H54 (cell line): Measurements from ENCODE around the gene FAM53B.
A peak's percentile ranks its signal among the peaks of the same experiment; 100 is the strongest.

ENCODE experiments used
- DNase-seq: peaks from one replicate; pipeline ENCODE4 v3.0.0; 2011; ENCODE audit warnings: low spot score, mixed read lengths; ENCODE audit not compliant: insufficient read length
- FAIRE-seq: peaks from 3 replicates; lab custom pipeline; 2011; peaks lifted over from hg19 to GRCh38; lab: Jason Lieb, UNC
- POLR2A ChIP-seq: IDR thresholded peaks from 2 replicates; pipeline ENCODE4 v1.6.1; 2011; ENCODE audit warnings: low read depth, mild to moderate bottlenecking, low read length

FAM53B gene

DNA sequence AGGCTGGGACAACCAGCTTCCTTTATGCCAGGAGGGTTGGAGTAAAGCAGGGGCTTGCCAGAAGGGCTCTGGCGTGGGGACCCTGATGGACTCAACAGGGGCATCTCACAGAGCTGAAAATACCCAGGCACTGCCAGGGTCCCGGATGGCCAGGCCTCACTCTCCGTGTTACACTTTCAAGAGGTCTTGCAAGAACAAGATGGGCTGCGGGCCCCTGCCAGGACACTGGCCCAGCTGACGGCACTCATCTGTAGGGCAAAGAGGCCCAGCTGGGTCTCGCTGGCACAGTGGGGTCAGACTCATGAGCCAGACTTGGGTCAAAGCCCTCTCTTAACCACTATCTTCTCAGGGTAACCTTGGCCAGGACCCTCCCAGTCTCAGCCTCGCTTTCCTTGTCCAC lies 90.9 kb downstream of the FAM53B start:
- DNase-seq = no peak
- FAIRE-seq = no peak
- TF ChIP-seq POLR2A = no peak

DNA sequence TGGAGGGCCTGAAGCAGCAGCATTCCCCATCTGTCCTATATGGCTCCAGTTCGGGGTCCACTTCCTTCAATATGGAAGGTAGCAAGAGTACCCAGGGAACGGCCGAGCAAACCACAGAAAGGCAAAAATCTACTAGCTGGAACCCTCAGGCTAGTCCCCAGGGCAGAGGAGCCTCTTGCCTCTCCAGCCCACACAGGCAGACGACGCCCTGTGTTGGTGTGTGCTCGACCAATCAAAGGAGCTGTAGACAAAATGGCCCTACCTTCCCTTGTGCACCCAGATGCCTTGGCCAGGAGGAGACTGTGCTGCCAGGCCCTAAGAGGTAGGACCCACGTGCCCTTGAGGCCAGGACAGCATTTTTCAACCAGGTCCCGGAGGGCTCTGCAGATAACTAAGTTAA lies 91.5 kb downstream of the FAM53B start:
- DNase-seq = no peak
- FAIRE-seq = no peak
- no peak for TF ChIP-seq POLR2A

DNA sequence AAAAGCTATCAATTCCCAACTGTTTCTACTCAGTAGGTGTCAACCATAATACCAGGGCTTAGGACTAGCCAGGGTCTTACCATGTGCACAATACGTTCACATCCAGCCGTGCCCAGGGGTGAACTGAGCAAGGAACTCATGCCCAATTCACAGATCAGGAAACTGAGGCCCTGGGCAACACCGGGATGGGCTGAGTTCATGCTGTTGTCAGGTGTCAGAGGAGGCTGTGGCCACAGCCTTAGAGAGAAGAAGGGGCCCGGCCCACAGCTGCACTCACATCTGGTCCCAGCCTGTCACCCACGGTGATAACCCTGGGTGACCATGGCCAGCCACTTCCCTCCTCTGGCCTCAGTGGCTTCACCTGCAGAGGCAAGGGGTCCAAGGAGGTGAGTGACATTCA lies 92.0 kb downstream of the FAM53B start:
- DNase-seq (no peak), FAIRE-seq (no peak)
- TF ChIP-seq POLR2A = no peak

DNA sequence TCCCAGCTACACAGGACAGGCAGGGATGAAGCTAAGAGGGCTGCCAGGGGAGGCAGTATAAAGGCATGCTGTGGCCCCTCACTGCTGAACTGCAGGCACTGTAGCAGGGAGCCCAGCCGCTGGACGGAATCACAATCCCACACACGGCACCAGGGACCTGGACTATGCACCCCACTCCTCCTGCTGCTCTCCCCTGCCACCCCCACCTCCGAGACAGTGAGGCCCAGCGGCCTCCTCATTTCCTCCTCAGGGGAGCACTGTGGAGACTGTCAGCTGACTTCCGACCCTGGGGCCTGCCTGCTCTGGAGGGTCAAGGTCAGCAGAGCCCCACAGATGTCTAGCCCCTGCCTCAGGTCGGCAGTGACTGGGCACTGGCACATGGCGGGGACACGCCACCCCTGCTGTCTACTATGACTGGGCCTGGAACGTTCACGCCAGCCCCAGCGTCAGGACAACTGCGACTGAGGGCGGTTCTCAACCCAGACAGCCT lies 92.7 kb downstream of the FAM53B start:
- TF ChIP-seq POLR2A = no peak
- DNase-seq (no peak), FAIRE-seq (no peak)

DNA sequence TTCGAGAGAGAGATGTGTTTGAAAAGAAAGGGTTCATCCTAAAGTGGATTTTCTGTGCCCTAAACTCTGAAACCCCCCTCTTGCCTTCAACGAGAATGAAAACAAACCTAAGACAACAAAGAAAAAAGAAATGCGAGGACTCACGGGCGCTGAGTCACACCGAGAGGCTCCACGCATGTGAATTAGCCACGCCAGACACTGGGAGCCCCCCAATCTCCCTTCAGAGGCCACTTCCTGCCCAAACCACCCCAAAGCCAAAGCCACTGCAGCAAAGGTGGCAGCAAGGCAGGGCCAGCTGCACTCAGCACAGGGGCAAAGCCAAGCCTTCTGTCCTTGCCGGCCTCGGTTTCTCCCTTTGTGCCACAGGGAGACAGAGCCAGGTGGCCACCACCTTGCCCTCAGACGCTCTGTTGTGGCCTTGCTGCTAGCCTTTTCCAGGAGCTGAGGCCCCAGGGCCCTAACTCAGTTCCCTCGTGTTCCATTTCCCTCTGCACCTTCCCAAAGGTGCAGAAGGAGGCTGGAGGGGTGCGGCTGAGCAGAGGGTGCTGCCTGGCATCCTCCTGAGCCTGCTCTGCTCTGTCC lies 93.3 kb downstream of the FAM53B start:
- FAIRE-seq (no peak), DNase-seq (no peak)

DNA sequence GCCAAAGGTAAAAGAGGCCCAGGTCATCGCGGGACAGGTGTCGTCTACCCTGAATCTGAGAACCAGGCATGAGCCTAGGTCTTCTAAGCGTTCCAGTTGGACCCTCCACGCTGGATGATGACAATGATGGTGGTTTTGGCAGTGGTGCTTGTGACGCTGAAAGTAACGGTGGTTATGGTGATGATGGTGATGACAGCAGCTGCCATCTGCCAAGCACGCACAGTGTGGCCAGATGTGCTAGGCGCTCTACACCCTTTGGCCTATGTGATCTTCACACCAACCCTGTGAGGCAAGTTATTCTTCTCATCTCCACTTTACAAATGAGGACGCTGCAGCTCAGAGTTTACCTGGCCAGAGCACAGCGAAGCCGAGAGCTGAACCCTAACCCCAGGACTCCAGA lies 93.9 kb downstream of the FAM53B start:
- no peak for TF ChIP-seq POLR2A
- no peak for DNase-seq
- FAIRE-seq = no peak

More for the DNA sequence above, 93.3 kb downstream of the FAM53B start:
- TF ChIP-seq POLR2A = no peak

DNA sequence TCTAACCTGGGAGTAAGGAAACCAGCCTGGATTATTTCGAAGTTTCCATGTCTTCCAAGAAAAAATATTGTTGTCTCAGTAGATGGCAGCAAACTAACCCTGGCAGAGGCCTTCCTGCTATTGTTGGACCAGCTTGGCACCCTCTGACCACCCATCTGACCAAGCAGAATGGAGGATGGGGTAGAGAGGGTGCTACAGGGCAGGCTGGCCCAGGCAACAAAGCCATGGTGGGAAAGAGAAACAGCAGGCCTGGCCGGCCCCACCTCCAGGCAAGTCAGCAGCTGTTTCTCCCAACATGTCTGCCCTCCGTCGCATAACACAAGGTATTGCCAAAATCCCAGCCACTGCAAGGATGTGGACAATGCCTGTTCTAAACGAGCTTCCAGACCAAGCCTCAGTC lies 95.0 kb downstream of the FAM53B start:
- no peak for FAIRE-seq
- no peak for DNase-seq
- TF ChIP-seq POLR2A = no peak

DNA sequence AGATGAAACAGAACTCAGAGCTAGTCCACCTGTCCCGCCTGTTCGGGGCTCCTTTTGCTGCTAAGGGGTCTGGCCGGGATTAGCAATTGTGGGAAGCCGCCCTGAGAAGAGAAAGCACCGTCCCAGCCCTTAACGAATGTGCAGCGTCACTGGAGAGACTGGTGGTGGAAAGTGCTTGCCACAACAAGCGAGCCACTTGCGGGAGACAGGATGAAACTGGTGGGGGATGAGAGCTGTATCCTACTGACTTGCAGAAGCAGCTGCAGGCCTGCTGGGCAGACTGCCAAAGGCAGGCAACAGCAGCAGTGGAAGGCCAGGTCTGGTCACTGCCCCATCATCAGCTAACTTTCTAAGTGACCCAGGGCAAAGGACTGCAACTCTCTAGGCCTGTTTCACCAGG lies 95.4 kb downstream of the FAM53B start:
- DNase-seq (peak; percentile 52), FAIRE-seq (no peak)
- no peak for TF ChIP-seq POLR2A

DNA sequence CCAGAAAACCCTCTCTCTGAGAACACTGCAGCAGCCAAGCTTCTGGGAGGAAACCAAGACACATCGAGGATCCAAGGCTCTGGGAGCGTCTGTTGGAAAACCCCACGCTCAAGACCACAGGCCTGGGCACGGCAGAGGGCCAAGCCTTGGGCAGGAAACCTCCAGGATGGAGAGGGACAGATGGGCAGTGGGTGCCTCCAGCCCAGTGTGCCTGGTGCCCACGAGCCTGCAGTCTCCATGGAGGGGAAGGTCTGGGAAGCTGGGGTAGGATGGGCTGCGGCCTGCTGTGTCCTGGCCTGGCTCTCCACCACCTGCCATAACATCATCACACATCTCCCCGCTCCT lies 96.1 kb downstream of the FAM53B start:
- no peak for TF ChIP-seq POLR2A
- no peak for FAIRE-seq
- no peak for DNase-seq

DNA sequence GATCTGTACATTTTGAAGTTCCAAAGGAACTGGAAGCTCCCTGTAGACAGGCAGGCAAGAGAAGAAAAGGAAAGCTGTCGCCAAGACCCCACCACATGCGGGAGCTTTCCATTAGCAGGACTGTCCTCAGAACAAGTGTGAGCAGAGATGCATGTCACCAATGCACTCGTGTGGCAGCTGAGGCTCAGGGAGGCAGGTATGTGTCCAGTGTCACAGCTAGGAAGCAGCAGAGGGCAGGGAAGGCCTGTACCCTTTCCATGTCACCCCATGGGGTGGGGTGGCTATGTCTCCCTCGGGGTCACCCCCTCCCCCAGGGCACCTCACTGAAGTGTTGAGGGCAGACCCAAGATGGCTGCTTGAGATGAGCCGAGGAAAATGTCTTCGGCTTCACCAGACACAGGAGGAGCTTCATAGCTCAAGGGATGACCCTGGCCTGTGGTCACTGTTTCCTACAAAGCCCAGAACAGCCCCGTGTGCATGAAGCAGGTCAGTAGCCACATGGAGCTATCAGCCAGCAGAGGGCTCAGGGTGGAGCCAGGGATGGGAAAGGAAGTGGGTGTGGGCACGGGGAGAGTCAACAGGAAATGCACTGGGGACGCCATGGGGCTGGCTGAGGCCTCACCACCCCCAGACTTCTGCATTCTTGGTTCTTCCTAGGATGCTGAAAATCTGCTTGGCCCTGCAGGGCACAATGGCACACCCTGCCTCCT lies 96.6 kb downstream of the FAM53B start:
- no peak for TF ChIP-seq POLR2A
- FAIRE-seq = no peak
- DNase-seq = peak; percentile 69

DNA sequence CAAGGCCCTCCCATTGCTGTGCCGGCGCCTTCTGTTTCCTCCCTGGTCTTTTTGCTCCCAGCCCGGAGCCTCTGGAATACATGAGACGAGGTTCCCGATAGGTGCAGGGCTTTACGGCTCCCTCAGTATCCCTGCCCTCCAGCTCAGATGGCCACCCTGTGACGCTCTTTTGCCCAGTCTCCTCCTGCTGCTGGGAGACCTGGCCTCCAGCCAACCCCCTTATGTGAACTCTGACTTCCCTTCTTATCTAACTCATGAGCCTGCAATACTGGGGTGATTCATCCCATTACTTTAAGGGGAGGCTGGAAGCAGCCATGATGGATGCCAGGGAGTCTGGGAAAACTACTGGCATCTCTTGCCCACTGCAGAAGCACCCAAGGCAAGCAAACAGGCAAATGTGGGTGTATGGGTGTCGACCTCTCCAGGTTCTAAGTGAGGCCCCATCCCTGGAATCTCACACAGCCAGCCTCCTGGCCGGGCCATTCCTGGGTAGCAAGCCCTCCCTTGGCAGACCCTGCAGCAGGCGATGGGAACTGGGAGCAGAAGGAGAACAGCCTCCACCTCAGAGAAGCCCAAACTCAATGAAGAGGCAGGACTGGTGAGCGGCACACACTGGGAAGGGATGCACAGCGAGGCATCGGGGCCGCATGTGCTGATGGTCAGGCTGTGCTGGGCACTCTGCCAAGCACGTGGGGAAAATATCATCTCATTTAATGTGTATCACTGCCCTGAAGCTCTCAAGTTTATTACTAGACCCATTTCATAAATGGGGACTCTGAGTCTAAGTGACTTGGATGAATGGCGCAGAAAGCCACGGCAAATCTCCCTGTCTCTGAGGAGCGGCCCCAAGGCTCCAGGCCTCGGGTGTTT lies 97.5 kb downstream of the FAM53B start:
- FAIRE-seq (no peak), DNase-seq (peak; percentile 52)
- TF ChIP-seq POLR2A = no peak

DNA sequence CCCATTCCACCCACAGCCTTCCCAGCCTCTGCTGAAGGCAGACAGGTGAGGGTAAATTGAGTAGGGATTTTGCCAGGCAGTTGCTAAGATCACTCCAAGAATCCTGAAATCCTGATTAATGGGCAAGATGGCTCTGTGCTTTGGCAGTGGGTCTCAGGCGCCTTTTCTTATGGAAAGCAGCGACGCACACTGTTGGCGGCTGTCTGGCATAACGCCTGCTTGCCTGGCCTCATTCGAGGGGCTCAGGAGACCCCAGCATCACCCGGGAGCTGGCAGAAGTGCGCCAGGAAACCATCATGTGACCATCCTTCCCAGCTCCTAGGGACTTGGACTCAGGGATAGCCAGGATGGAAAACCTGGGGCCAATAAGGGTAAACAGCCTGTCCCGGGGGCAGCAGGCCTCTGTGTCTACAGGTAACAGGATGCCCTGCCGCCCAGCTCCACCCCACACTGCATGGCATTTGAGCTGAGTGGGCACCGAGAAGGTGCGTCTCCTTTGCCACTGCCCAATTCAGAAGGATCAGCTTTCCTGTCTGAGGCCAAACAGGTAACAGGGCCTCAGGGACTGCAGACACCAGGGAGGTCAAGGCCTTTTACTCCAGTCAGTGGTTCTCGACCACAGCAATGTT lies 98.6 kb downstream of the FAM53B start:
- no peak for TF ChIP-seq POLR2A
- no peak for FAIRE-seq
- DNase-seq = no peak

DNA sequence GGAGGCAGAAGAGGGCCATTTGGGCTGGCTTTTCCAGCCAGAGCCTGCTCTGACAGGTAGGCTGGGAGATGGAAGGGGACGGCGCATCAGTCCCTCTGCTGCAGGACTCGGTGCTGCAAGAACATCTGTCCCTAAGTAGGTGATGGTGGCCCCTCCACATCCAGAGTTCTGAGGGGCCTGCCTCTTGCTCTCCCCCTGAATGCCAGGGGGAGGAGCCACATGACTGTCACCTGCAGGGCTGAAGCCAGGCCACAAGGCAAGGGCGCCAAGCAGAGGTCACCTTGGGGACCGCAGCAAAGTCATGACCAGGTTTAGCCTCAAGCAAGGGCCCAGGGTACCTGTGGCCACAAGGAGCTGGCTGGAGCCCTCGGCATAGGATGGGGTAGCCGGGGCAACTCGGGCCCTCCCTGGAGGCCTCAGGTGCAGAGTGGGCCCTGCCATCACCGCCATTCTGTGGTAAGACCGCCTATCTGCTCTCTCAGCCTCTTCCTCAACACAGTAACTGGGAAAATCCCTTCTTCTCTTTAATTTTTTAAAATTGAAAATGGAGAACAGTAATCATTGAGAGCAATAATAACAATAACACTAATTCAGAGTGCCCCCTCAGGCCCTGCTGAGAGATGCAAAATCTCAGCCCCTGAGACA lies 99.3 kb downstream of the FAM53B start:
- FAIRE-seq = no peak
- DNase-seq = no peak
- TF ChIP-seq POLR2A = no peak

DNA sequence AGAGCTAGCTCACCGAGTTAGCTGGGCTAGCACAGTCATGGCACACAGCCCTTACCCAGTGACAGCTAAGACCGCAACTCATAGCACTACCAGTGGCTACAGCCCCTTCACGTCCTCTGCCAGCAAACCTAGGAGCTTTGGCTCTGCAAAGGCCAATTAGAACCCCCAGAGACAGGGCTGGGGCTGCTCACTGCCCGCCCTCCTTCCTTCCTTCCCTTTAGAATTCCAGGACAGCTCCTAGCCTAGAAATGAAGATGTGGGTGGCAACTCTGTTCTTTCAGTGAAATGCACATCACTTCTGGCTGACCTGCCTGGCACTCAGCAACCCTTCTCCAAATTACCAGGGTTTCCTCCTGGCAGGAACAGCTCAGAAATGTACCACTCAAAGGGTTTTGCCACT lies 99.9 kb downstream of the FAM53B start:
- TF ChIP-seq POLR2A = no peak
- DNase-seq (no peak), FAIRE-seq (no peak)
